ENCODE measurements around the gene MAPK1.
"Not testable (repeated sequence)": the region's sequence is repeated elsewhere in the genome, so short reads cannot be mapped to it uniquely, and the experiment has no call there.

MAPK1 gene

GRCh38 chr22:21726650-21727049 lies 140.8 kb downstream of the MAPK1 start:
- peak; percentile 13 for TF ChIP-seq CTCF (IDR thresholded peaks at IDR 0.05; ENCODE audit: low read depth, low read length, missing control alignments)
- no peak for DNase-seq (ENCODE audit: low read depth)
- in situ Hi-C loops (cut with HindIII; ENCODE audit: low sequenced_read_pairs) = no loop called here
- H3K4me3 ChIP-seq (ENCODE audit: low read depth, low read length) = no peak overlapping the region

- in situ Hi-C loops (cut with HindIII; ENCODE audit: low sequenced_read_pairs) = no loop called here
- no peak for DNase-seq (ENCODE audit: low read depth)
Measured at GRCh38 chr22:21725956-21726649, 141.3 kb downstream of the MAPK1 start.

GRCh38 chr22:21724496-21724895 lies 142.9 kb downstream of the MAPK1 start:
- in situ Hi-C loops (cut with HindIII; ENCODE audit: low sequenced_read_pairs); DNase-seq (ENCODE audit: low read depth); H3K4me3 ChIP-seq (ENCODE audit: low read depth, low read length): not testable (repeated sequence)

More at GRCh38 chr22:21725956-21726649, 141.3 kb downstream of the MAPK1 start:
- no peak overlapping the region for H3K4me3 ChIP-seq (ENCODE audit: low read depth, low read length)
- no peak for TF ChIP-seq CTCF (IDR thresholded peaks at IDR 0.05; ENCODE audit: low read depth, low read length, missing control alignments)

GRCh38 chr22:21721195-21721852 lies 146.1 kb downstream of the MAPK1 start:
- H3K4me3 ChIP-seq (ENCODE audit: low read depth, low read length); in situ Hi-C loops (cut with HindIII; ENCODE audit: low sequenced_read_pairs); DNase-seq (ENCODE audit: low read depth): not testable (repeated sequence)

- DNase-seq (ENCODE audit: low read depth); H3K4me3 ChIP-seq (ENCODE audit: low read depth, low read length); in situ Hi-C loops (cut with HindIII; ENCODE audit: low sequenced_read_pairs): not testable (repeated sequence)
Measured at GRCh38 chr22:21720191-21720859, 147.1 kb downstream of the MAPK1 start.

- no peak for TF ChIP-seq CTCF (IDR thresholded peaks at IDR 0.05; ENCODE audit: low read depth, low read length, missing control alignments)
- no peak overlapping the region for H3K4me3 ChIP-seq (ENCODE audit: low read depth, low read length)
- in situ Hi-C loops (cut with HindIII; ENCODE audit: low sequenced_read_pairs) = no loop called here
- DNase-seq (ENCODE audit: low read depth) = no peak
Measured at GRCh38 chr22:21719024-21719423, 148.4 kb downstream of the MAPK1 start.

GRCh38 chr22:21718499-21718898 lies 148.9 kb downstream of the MAPK1 start:
- no peak overlapping the region for H3K4me3 ChIP-seq (ENCODE audit: low read depth, low read length)
- no peak for TF ChIP-seq CTCF (IDR thresholded peaks at IDR 0.05; ENCODE audit: low read depth, low read length, missing control alignments)
- DNase-seq (ENCODE audit: low read depth) = no peak
- in situ Hi-C loops (cut with HindIII; ENCODE audit: low sequenced_read_pairs) = no loop called here

GRCh38 chr22:21716395-21717122 lies 150.9 kb downstream of the MAPK1 start:
- DNase-seq (ENCODE audit: low read depth); H3K4me3 ChIP-seq (ENCODE audit: low read depth, low read length); in situ Hi-C loops (cut with HindIII; ENCODE audit: low sequenced_read_pairs): not testable (repeated sequence)

All from astrocyte of the cerebellum (primary cell).